DMS114 treated with DMSO at 0.1 percent for 48 hours (cell line): Measurements from ENCODE around the gene ASB6.
"Not testable (repeated sequence)": the region's sequence is repeated elsewhere in the genome, so short reads cannot be mapped to it uniquely, and the experiment has no call there.

ENCODE experiments used
- DNase-seq: peaks from one replicate; lab custom pipeline; 2025; ENCODE audit not compliant: unreplicated experiment; lab: John Stamatoyannopoulos, UW

Gene ASB6

DNA sequence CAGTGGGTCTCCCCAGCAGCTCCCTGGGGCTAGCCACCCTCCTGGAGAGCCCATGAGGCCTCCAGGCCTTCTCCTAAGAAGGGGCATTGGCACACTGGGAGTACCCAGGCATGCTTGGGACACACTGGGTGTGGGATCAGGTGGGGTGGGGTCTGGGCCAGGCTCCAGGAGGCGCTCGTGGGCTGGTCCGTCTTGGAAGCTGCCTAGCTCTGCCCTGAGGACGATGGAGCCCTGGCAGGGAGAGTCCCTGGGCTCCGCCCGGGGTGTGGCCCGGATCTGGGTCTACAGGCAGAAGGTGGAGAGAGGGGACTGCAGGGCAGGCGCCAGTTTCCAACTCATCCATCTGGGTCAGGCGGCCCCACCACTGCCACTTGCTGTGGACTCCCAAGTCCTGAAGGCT, 25.9 kb upstream of the ASB6 start:
- DNase-seq = no peak

DNA sequence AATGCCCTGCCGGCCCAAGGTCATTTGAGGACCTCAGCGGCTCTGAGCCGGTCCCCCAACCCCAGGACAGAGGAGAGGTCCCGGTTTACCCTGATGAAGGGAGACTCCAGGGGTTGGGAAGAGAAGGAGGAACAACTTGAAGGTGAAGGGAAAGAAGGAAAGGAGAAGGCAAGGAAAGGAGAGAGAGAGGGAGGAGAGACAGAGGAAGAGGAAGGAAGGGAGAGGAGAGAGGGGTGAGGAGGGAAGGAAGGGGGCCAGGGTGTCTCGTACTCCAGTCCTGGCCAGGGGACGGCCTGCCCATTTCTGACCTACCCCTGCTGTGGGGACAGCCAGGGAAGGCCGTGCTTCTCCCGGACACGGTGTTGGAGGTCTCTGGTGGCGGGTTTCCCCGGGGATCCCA, 25.4 kb upstream of the ASB6 start:
- no peak for DNase-seq

DNA sequence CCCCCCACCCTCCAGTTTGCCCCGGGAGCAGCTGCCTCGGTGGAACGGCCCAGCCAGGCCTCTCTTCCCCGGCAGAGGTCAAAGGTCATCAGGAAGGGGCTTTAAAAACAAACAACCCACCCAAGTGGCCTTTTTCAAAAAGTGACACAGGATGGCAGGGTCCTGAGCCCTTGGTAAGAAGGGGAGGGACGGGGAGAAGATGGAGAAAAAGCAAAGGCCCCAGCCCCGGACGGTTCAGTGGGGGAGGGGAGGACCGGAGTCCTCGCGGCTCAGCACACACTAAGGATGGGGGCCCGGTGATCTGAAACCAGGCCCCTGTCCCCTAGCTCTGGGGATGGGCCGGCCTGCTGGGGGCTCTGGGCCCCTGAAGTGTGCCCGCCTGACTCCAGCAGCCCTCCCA, 24.6 kb upstream of the ASB6 start:
- DNase-seq = no peak

DNA sequence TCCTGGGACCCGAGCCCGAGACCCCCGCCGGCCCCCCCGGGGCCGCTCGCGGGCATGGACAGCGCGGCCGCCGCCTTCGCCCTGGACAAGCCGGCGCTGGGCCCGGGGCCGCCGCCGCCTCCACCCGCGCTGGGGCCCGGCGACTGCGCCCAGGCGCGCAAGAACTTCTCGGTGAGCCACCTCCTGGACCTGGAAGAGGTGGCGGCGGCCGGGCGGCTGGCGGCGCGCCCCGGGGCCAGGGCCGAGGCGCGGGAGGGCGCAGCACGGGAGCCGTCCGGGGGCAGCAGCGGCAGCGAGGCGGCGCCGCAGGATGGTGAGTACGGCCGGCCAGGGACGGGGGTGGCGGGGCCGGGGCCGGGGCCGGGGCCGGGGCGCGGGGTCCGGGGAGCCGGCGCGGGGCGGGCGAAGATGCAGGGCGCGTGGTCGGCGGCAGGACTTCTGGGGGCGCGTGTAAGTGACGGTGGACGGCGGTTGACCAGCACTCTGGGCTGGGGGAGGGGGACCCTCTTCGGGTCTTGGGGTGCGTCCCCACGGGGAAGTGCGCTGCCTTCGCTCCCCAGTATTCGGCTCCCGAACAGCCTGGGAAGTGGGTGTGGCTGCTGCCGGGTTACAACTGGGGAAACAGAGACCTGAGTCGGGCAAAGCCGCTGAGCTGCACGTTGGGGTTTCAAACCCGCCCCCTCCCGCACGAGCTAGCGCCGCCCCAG, 24.0 kb upstream of the ASB6 start:
- no peak for DNase-seq

DNA sequence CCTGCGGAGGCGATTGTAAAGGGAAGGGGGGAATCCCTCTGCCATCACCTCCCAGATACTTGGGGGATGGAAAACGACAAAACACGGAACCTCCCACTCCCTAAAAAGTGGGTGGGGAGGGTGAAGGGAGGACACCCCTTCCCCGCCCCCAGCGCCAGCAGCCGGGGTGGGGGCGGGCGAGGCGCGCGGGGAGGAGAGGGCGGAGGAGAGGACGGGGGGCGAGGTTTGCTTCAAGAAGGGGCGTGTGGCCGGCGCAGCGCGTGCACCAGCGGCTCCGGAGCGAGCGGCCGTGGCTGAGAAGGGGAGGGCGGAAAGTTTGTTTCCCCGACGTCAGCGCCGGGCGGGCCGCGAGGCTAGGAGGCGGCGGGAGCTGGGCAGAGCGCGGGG, 23.4 kb upstream of the ASB6 start, which contains the start of gene PRRX2:
Gene PRRX2 (plus strand): TSS at position 259 of the 387 bp plus-strand sequence. CDS start 221 bp downstream, outside the sequence.
- DNase-seq = peak; percentile 16

DNA sequence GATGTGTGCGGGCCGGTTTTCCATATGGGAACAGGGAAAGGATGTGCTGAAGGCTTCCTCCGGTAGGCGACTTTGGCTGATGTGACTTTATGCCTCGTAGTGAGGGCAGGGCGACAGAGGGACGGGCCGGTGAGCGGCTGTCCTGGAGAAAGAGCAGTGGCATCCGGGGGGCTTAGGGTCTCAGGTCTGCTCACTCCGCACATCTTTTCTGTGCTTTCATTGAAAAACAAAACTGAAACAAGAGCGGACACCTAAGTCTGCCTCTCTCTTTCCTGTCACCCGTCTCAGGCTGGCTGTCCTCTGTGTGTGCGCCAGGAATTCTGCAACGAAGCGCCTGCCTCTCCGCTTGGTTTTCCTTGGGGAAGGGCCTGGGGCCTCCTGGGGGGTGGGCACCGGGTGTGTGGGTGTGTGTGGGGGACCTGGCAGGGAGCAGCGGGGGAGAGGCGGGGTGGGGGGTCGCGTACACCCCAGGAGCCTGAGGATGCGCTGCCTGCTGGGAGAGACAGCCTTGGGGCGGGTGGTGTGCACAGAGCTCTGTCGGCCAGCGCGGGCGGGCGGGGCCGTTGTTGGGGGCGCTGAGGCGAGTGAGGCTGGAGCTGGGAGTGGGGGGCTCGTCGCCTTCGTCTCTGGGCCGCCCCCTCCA, 22.9 kb upstream of the ASB6 start:
- no peak for DNase-seq

DNA sequence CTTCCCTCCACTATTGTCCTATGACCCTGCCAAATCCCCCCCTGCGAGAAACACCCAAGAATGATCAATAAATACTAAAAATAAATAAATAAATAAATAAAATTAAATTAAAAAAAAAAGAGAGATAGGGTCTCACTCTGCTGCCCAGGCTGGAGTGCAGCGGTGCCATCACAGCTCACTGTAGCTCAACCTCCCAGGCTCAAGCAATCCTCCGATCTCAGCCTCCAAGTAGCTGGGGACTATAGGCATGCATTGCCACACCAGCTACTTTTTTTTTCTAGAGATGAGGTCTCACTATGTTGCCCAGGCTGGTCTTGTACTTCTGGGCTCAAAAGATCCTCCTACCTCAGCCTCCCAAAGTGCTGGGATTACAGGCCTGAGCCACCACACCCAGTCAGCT, 20.3 kb upstream of the ASB6 start:
- DNase-seq = not testable (repeated sequence)

DNA sequence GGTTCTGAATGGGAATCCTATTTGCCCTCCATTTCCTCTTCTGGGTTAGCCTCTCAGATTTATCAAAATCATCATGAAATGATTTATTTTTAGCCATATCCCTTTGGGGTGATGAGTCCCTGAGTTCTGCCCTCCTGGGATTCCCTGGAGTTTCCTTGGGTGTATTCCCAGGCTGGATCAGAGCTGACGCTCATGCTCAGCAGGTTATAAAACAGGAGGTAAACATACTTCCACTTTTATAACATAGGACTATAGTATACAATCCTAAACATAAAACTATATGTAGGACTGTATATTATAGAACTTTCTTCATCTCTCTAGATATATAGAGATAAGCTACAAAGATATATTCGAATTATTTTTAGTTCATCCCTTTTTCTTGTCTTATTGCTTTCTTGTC, 19.1 kb upstream of the ASB6 start:
- no peak for DNase-seq

DNA sequence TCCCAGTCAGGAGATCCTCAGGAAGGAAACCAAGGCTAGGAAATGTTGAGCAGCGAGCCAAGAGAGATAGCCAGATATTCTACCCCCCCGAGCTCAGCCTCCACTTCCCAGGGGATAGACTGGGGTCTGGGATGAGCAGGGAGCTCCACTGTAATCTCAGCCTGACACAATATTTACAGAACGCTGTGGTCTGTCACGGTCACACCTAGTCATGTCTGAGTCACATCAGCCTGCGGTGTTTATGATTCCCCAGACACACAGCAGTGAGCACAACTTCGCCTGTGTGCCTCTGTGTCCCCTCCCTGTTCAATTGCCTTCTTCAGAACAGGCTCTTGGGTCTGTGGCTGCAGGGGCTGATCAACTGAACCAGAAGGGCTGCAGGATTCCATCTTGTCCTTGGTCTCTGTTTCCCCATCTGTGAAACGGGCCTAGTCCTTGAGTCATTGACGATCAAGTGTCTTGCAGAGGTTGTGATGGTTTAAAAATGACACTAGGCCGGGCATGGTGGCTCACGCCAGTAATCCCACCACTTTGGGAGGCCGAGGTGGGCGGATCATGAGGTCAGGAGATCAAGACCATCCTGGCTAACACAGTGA, 14.9 kb upstream of the ASB6 start:
- no peak for DNase-seq

DNA sequence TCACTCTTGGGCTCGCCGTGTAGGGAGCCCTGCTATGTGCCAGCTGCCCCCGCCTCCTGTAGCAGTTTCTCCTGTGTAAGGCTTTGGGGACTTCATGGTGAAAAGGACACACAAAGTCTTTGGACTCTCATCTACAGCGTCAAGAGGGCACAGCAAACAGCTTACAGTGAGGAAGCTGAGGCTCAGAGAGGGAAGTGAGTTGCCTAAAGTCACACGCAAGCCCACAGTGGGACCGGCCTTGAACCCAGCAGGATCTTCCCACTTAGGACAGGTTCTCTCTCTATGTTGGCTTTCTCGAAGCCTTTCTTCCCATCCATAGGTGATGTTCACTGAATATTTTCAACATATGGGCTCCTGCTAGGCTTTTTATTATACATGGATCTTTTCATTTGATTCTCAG, 13.7 kb upstream of the ASB6 start:
- no peak for DNase-seq

DNA sequence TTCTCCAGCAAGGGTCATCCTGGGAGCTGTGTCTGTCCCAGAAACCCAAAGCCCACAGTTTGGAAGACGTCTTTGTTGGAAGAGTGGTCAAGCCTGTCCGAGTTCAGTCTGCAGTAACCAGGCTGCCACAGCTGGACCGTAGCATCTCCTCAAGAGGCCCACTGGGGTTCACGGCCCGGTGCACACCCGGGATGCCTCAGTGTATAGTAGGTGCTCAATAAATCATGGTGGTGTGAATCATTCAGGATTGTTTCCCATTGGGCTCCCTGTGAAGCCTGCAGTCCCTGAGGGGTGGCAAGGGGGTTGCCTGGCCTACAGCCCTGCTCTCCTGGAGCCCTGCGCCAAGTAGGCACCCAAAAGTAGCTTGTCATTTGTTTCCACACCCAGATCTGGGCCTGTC, 13.2 kb upstream of the ASB6 start:
- no peak for DNase-seq

DNA sequence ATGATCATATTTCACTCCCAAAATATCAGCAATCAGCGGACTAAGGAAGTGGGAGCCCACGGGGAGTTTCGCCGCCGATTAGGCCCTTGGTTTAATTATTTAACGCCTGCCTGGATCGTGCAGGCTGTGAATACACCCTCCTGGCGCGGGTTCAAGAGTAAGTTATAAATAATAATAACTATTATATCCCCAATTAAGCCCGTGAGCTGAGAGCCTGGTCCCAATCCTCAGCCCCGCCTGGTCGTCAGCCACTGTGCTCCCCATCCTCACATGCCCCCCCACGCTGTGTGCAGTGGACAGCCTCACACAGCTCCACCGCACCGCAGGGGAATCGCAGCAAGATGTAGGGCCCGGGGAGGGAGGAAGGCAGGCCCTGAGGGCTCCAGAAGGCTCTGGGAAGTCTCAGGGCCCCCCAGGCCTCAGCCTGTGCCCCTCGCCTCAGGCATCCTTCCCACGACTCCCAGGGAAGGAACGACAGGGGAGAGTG, 12.6 kb upstream of the ASB6 start:
- DNase-seq = no peak

DNA sequence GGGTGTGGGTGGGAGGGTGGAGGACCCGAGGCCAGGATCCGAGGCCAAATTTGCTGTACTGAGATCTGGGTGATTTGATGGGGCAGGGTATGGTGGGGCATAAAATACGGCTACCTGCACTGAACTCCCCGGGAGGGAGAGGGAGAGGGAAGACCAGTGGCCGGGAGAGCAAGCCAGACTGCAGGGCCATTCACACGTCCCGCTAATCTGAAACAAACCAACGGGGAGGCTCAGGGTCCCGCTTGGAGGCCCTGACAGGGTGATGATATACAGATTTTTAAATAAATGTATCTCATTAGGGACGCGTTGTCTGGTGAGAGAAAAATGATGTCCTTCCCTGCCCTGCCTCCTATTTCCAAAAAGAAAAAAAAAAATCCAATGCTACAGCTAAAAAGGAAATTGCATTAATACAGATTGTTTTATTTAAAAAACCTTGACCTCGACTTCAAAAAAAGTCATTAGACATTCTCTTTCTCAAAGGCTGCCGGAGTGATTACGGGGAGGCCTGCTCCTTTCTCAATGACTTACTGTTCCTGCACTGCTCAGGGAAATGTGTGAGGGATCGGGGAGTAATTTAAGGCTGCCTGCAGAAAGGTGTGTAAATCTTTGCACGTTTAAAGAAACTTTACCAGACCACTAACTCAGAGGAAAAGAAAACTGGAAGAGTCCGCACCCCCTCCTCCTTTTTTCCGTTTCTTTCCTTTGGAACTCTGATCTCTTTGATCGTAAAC, 12.0 kb upstream of the ASB6 start:
- DNase-seq = no peak

DNA sequence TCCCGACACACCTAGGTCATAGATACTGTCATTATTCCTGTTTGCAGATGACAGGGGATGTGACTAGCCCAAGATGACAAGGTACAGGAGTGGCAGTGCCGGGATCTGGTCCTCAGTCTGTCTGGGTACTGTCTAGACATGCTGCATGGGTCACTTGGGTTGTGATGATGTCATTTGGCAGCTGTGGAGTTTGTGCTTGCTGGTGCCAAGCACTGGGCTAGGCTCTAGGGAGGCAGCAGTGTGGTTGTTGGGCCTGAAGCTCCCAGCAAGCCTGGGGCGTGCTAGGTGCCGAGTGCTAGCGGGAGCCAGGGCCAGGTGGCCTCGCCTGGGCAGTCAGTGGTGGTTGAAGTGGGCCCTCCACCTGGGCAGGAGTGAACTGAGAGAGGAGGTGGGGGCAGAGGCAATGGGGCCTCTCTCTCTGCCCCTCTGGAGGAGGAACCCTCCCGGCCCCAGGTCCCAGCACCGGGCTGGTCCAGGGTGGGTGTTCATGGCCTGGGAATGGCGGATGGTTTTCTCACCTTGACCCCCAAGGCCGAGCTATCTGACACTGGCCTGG, 8.8 kb upstream of the ASB6 start:
- no peak for DNase-seq

DNA sequence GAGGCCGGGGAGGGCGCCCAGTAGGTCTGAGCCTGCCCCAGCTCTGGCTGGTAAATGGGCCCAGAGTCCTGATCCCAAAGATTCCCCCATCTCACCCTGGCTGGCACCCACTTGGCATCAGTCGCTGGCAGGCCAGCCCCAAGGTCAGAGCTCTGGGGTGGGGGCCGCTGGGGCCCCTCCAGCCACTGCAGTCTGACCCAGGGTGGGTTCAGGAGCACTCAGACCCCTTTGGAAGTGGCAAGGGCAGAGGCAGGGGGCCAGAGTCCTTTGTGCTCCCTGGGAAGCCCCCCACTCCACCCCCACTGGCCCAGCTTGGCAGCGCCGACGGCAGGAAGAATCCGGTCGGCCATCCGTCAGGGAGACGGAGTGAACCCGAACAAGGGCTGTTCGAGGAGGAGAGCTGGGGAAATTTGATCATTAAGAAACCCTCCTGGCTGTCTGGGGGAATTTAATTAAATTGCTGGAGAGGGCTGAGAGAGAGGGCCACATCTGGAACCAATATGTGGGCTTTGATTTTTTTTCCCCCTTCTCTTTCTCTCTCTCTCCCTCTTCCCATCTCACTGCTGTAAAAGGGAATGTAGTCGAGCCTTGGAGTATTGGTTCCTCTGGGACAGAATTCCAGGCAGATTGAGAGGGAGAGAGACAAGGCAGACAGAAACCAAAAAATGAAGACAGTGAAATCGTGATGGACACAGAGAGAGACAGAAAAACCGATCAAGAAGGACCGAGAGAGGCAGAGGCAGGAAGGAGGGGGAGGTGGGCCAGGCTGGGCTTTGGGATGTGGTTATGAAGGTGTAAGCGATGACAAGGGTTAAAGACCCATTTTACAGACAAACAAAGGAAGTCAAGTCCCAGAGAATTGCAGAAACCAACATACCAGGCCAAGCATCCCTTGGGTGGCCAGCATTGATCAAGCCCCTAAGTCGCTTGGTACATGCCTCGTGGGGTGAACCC, 8.1 kb upstream of the ASB6 start:
- DNase-seq = no peak

DNA sequence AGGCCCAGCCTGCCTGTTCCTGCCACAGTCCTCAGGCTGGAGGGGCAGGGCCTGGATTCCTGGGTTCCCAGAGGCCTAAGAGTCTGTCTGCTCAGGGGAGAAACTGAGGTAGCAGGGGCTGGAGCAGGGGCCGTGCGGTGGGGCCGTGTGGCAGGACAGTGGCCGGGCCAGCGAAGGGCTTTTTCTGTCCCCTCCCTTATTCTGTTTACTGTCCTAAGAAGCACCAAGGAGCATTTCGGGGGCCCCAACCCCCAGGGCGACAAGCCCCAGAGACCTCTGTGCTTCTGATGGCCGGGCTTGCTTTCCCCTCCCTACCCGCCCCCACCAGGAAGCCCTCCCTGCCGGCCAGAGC, 6.8 kb upstream of the ASB6 start:
- no peak for DNase-seq

DNA sequence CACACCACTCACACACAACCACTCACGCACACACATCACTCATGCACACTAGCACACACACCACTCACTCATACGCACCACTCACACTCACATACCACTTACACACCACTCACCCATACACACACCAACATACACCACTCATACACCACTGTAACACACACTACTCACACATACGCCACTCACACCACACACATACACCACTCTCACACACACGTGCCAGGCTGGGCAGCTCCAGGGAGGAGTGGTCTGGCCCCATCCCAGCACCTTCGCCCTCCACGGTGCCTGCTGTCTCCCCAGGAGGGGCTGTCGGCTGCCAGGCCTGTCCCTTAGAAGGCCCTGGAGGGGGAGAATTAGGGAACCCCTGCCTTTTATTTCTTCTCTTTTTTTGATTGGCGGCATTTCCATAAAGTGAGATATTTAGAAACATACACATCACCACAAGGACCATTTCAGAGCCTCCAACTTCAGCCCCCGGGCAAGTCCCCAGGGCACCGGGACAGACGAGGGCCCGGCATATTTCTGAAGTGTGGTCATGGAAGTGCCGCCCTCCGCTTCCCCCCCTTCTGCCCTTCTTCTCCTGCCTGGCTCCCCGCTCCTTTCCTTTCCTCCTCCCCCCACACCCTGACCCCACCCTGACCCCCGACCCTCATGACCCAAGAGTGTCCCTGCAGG, 6.3 kb upstream of the ASB6 start:
- DNase-seq = no peak

DNA sequence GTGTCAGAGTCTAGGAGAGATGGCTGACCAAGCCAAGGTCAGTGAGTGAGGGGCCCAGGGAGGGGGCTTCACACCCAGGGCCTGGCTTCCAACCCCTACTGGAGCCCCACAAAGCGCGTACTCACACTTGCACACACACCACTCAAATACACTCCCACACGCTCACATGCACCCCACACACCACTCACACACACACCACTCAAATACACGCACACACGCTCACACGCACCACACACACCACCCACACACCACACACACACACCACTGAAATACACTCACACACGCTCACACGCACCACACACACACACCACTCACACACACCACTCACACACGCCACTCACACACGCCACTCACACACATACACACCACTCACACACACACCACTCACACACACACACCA, 5.7 kb upstream of the ASB6 start:
- no peak for DNase-seq

DNA sequence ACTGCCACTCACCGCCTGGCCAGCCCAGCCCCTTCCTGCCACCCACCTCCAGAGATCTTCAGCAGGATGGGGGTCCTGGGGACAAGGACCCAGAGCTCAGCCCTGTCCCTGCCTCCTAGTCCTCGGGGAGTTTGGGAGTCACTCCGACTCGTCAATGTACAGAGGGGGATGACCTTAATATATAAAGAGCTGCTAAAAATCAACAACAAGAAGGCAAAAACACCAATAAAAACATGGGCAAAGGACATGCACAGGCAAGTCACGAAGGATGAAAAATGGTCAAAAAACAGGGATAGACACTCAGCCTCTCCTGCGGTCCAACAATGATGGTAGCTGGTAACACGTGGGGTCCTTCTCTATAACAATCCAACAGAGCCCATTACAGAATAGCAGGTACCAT, 4.7 kb upstream of the ASB6 start:
- DNase-seq = no peak

DNA sequence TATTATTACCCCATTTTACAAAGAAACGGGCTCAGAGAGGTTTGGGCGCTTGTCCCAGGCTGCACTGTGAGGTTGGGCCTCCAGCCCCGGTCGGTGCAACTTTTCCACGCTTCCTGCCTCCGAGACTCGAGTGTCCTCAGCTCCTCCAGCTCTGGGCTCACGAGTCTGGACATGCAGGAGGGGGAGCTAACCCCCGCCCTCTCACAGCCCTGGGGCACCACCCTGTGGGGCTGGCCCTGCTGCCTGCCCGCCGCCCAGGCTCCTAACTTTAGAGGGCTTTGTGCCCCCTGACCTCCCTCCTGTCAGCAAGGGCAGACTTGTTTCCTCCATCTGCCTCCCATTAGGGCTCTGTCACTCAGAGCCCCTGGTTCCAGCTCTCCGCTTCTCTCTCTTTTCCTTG, 4.3 kb upstream of the ASB6 start:
- no peak for DNase-seq
